Measurements from ENCODE around the gene DBNL. TPM values are rescaled to one million over a fixed set of nuclear protein-coding genes. Genes with fewer than 3 reads are reported as not detected.

Gene DBNL
- total and polyA plus RNA-seq, 4 donors: 80.1 to 105 (median 93.8) TPM

DNA sequence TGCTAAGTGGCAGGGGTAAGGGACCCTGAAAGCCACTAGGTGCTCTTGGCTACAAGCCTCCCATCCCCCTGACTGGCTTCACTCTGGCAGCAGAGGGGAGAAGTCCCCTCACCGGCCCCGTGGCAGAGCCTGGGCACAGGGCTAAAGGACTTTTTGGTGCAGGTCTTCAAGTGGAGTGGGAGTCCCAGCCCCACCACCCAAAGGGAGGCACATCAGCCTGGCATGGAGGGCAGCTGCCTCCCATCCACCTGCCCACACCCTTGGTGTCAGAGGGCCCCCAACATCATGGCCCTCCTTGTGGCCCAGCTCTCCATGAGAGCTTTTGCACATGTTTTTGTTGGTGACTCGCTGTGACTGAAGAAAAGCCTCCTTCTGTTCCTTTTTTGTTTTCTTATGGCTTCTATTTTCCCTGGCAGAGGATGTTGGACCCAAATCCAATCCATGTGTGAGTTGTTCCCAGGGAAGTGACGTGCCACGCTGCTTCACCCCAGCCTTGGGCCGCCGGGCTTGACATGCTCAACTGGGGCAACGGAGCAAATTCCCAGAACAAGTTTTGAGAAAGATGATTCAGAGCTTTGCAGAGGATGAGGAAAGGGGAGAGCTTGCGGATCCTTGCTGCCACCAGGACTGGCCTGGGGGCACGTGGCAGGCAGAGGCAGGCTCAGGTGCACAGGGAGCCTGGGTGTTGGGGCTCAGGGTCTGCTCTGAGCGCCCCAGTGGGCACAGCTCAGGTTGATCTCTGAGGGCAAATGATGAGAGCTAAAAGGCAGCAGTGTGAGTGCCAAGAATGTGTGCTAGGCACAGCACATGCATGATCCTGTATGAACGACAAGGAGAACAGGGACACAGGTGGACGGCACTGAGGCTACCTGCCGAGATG is 57.7 kb downstream of the DBNL start:
- no peaks in the 10 kb centered on the region for H3K9me3 ChIP-seq (ENCODE audit: control insufficient read depth, low read length)
- H3K36me3 ChIP-seq (ENCODE audit: control insufficient read depth in 1 of 2, insufficient read depth in 2 of 2, low read length in 1 of 2): no peaks in the 10 kb centered on the region

DNA sequence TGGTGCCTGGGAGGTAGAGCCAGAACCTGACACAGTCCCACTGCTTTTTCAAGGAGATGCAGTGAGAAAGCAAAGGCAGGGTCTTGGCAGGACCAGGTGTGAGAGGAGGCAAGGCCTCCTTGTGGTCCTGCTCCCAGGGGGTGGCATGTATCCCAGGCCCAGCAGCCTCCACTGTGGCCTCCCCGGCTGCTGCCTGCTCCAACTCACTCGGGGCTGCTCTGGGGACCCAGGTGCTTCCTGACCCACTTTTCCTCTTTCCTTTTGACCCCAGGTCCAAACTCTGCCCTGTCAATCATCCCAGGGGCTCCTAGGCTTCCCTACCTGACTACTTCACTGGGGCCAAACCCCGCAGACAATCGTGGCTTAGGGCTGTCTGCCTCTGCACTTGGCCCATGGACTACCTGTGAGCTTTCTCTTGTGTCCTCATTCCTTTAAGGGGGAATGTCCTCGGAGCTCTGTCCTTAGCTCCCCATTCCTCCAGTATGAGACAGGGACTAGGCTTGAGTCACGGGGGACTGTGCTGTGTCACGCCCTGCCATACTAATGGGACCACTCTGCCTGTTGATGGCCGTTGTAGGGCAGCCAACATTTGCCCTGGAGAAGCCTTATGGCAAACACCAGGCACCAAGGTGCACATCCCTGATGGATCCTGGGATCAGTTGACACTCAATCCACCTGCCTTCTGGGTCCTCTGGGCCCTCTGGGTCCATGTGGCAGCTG is 58.5 kb downstream of the DBNL start:
- peak in 1 of 2 donors; percentile 42 for DNase-seq
- no peak for ATAC-seq (ENCODE audit: low FRiP score)
- no peaks in the 10 kb centered on the region for H3K9me3 ChIP-seq (ENCODE audit: control insufficient read depth, low read length)
- peaks cover 0 to under 1% of the 10 kb centered on the region in 2 donors for H3K36me3 ChIP-seq (ENCODE audit: control insufficient read depth in 1 of 2, insufficient read depth in 2 of 2, low read length in 1 of 2)
- intact Hi-C loops (cut with DNase I): loop anchor here in 1 of 2 donors (1.0 kb wide), 1 partner anchor 15 kb away; no protein-coding TSS in a partner anchor
- no peak overlapping the region for H3K4me3 ChIP-seq (ENCODE audit: low read length in 2 of 2)
- peak overlapping the region; percentile 81 to 97 for H3K27ac ChIP-seq (ENCODE audit: low read depth in 1 of 2, low read length in 2 of 2)
- H3K27me3 ChIP-seq (ENCODE audit: control insufficient read depth in 1 of 2, insufficient read depth in 2 of 2, low read length in 1 of 2): no peaks in the 10 kb centered on the region
- H3K4me1 ChIP-seq (ENCODE audit: control insufficient read depth in 1 of 2, insufficient read depth in 2 of 2, low read length in 2 of 2): peaks cover 0 to 9% of the 10 kb centered on the region in 2 donors
- 51 to 54% methylated on average over 8 of the region's 8 CpGs for WGBS, 2 donors

More for the DNA sequence above, 57.7 kb downstream of the DBNL start:
- Histone ChIP-seq H3K4me3 (ENCODE audit: low read length in 2 of 2) (no peak overlapping the region), H3K27ac (ENCODE audit: low read depth in 1 of 2, low read length in 2 of 2) (peak overlapping the region; percentile 81 to 97), H3K27me3 (ENCODE audit: control insufficient read depth in 1 of 2, insufficient read depth in 2 of 2, low read length in 1 of 2) (no peaks in the 10 kb centered on the region), H3K4me1 (ENCODE audit: control insufficient read depth in 1 of 2, insufficient read depth in 2 of 2, low read length in 2 of 2) (peaks cover 0 to 9% of the 10 kb centered on the region in 2 donors)
- WGBS, 2 donors: 14 to 23% methylated on average over 14 of the region's 14 CpGs
- intact Hi-C loops (cut with DNase I): loop anchor here in 1 of 2 donors (1.0 kb wide), 1 partner anchor 14 kb away; no protein-coding TSS in a partner anchor
- peak; percentile 93 for DNase-seq
- peak; percentile 63 for ATAC-seq (ENCODE audit: low FRiP score)

DNA sequence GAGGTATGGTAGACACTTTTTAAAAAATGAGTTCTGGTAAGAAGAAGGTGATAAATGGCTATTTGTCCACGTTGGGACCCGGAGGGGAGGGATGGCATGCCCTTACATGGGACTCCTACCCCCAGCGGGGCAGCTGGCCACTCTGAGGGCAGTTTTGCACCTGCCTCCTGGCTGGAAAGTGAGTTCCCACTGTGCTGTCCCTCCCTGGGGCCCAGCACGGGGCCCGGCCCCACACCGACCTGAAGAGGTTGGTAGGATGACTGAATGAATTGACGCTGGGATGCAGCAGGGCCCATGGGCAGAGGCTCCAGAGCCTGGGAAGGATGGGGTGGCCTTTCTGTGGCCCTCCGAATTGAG is 59.0 kb downstream of the DBNL start:
- H3K9me3 ChIP-seq (ENCODE audit: control insufficient read depth, low read length): no peaks in the 10 kb centered on the region
- peaks cover 0 to 2% of the 10 kb centered on the region in 2 donors for H3K36me3 ChIP-seq (ENCODE audit: control insufficient read depth in 1 of 2, insufficient read depth in 2 of 2, low read length in 1 of 2)
- peaks cover 0 to 9% of the 10 kb centered on the region in 2 donors for H3K4me1 ChIP-seq (ENCODE audit: control insufficient read depth in 1 of 2, insufficient read depth in 2 of 2, low read length in 2 of 2)
- 68 to 70% methylated on average over 8 of the region's 8 CpGs for WGBS, 2 donors
- peak in 1 of 2 donors; percentile 48 for DNase-seq
- ATAC-seq (ENCODE audit: low FRiP score): no peak
- peak overlapping the region; percentile 81 to 97 for H3K27ac ChIP-seq (ENCODE audit: low read depth in 1 of 2, low read length in 2 of 2)
- no peak overlapping the region for H3K4me3 ChIP-seq (ENCODE audit: low read length in 2 of 2)
- no peaks in the 10 kb centered on the region for H3K27me3 ChIP-seq (ENCODE audit: control insufficient read depth in 1 of 2, insufficient read depth in 2 of 2, low read length in 1 of 2)
- intact Hi-C loops (cut with DNase I): no loop called here

DNA sequence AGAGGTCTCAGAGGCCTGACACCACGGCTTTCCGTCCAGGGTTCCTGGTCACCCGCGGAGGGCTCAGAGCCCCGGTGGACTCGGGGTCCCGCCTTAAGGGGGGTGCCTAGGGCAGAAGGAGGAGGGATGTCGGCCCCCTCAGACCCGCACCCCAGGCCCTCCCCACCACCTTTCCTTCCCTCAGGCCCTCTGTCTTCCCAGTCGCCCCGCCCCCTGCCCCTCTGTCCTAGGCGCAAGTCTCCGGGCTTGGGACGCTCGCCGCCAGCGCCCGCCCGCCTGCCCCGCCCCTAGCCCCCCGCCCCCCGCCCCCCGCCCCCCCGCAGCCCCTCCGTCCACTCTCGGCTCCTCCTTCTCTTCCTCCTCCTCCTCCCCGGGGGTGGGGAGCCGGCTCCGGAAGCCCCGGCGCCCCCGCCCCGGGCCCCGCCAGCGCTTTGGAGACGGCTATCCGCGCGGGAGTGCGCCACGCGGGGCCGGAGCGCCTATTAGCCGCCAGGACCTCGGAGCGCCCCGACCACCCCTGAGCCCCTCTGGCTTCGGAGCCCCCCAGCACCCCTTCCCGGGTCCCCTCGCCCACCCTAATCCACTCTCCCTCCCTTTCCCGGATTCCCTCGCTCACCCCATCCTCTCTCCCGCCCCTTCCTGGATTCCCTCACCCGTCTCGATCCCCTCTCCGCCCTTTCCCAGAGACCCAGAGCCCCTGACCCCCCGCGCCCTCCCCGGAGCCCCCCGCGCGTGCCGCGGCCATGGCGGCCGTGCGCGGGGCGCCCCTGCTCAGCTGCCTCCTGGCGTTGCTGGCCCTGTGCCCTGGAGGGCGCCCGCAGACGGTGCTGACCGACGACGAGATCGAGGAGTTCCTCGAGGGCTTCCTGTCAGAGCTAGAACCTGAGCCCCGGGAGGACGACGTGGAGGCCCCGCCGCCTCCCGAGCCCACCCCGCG is 59.7 kb downstream of the DBNL start, which contains the start of gene AEBP1:
AEBP1 (plus strand) TSS at position 423 of the 937 bp plus-strand sequence; CDS start at position 744, 321 bp downstream.
- intact Hi-C loops (cut with DNase I): no loop called here
- H3K4me1 ChIP-seq (ENCODE audit: control insufficient read depth in 1 of 2, insufficient read depth in 2 of 2, low read length in 2 of 2): peaks cover 0 to 9% of the 10 kb centered on the region in 2 donors
- peak; percentile 74 to 83 for DNase-seq

DNA sequence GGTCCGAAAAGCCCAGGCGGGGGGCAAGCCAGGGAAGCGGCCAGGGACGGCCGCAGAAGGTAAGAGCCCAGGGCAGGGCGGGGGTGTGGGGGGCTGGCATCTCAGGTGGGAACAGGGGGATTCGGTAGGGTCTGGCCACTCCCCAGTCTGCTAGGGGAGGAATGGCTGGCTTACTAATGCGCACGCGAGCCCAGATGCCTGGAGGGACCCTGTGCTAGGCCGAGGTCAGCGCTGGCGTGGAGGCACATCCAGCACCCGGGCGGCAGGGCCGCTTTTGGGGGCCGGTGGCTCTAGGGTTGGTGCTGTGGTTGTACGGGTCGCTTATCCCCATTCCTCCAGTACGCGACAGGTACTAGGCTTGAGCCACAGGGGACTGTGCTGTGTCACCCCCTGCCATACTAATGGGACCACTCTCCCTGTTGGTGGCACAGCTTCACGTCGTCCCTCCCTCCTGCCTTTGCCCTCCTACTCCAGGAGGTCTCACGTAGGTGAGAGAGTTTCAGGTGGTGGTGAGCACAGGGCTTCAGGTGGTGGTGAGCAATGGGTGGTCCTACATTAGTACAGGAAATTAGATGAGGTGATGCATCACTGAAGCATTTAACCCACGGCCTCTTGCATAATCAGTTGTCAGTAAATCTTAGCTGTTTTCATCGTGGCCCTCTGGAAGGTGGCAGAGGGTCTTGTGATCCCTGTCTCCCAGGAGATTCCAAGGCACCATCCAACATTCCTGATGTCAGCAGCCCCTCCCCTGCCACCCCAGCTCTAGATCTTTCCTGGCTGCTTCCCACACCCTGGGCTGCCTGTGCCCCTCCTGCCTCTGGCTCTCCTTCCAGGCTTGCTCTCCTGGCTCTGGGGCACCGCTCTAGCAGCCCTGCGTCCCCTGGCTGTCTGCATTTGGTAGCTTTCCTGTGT is 60.6 kb downstream of the DBNL start:
- H3K4me3 ChIP-seq (ENCODE audit: low read length in 2 of 2): peak overlapping the region; percentile 47 to 80
- H3K9me3 ChIP-seq (ENCODE audit: control insufficient read depth, low read length): no peaks in the 10 kb centered on the region
- H3K27me3 ChIP-seq (ENCODE audit: control insufficient read depth in 1 of 2, insufficient read depth in 2 of 2, low read length in 1 of 2): no peaks in the 10 kb centered on the region
- DNase-seq (peak; percentile 76 to 87), ATAC-seq (ENCODE audit: low FRiP score) (peak; percentile 46)
- intact Hi-C loops (cut with DNase I): loop anchor here in 1 of 2 donors (5.0 kb wide), 1 partner anchor 33 kb away; no protein-coding TSS in a partner anchor
- peaks cover 0 to 4% of the 10 kb centered on the region in 2 donors for H3K36me3 ChIP-seq (ENCODE audit: control insufficient read depth in 1 of 2, insufficient read depth in 2 of 2, low read length in 1 of 2)
- peaks cover 0 to 9% of the 10 kb centered on the region in 2 donors for H3K4me1 ChIP-seq (ENCODE audit: control insufficient read depth in 1 of 2, insufficient read depth in 2 of 2, low read length in 2 of 2)
- WGBS, 2 donors: 3 to 7% methylated on average over 20 to 28 of the region's 28 CpGs
- H3K27ac ChIP-seq (ENCODE audit: low read depth in 1 of 2, low read length in 2 of 2): peak overlapping the region; percentile 89 to 97

More for the DNA sequence above, 59.7 kb downstream of the DBNL start, which contains the start of gene AEBP1:
- peak; percentile 0 for ATAC-seq (ENCODE audit: low FRiP score)
- Histone ChIP-seq H3K9me3 (ENCODE audit: control insufficient read depth, low read length) (no peaks in the 10 kb centered on the region), H3K27me3 (ENCODE audit: control insufficient read depth in 1 of 2, insufficient read depth in 2 of 2, low read length in 1 of 2) (no peaks in the 10 kb centered on the region), H3K27ac (ENCODE audit: low read depth in 1 of 2, low read length in 2 of 2) (peak within 1 kb of the TSS; percentile 89 to 97), H3K36me3 (ENCODE audit: control insufficient read depth in 1 of 2, insufficient read depth in 2 of 2, low read length in 1 of 2) (peaks cover 0 to 4% of the 10 kb centered on the region in 2 donors), H3K4me3 (ENCODE audit: low read length in 2 of 2) (peak within 1 kb of the TSS; percentile 47 to 80)
- WGBS, 2 donors: 4 to 6% methylated on average over 46 to 87 of the region's 87 CpGs

DNA sequence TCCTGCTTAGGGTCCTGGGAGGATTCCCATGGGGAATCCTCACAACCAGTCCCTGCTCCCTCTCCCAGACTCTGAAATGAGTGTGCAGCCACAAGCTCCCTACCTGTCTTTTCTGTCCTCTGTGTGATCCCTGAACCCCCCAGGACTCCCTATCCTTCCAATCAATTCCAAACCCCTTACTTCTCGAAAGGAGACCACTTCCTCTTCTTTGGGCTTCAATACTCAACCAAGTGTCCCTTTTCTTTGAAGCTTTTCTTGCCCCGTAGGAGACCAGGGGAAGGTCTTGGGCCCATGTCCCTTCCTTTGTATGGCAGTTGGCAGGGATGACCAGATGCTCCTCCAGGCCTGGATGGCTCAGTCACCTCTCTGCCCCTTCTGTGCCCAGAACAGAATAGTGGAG is 61.3 kb downstream of the DBNL start:
- ATAC-seq (ENCODE audit: low FRiP score) (no peak), DNase-seq (no peak)
- Histone ChIP-seq H3K36me3 (ENCODE audit: control insufficient read depth in 1 of 2, insufficient read depth in 2 of 2, low read length in 1 of 2) (peaks cover 0 to 9% of the 10 kb centered on the region in 2 donors), H3K4me1 (ENCODE audit: control insufficient read depth in 1 of 2, insufficient read depth in 2 of 2, low read length in 2 of 2) (peaks cover 0 to 9% of the 10 kb centered on the region in 2 donors), H3K4me3 (ENCODE audit: low read length in 2 of 2) (peak overlapping the region; percentile 4 to 80), H3K27ac (ENCODE audit: low read depth in 1 of 2, low read length in 2 of 2) (peak overlapping the region; percentile 44 to 89), H3K9me3 (ENCODE audit: control insufficient read depth, low read length) (no peaks in the 10 kb centered on the region), H3K27me3 (ENCODE audit: control insufficient read depth in 1 of 2, insufficient read depth in 2 of 2, low read length in 1 of 2) (no peaks in the 10 kb centered on the region)
- 11 to 17% methylated on average over 2 of the region's 2 CpGs for WGBS, 2 donors
- intact Hi-C loops (cut with DNase I): loop anchor here (2.0 to 5.0 kb wide), 2 partner anchors 27 to 34 kb away; no protein-coding TSS in a partner anchor

DNA sequence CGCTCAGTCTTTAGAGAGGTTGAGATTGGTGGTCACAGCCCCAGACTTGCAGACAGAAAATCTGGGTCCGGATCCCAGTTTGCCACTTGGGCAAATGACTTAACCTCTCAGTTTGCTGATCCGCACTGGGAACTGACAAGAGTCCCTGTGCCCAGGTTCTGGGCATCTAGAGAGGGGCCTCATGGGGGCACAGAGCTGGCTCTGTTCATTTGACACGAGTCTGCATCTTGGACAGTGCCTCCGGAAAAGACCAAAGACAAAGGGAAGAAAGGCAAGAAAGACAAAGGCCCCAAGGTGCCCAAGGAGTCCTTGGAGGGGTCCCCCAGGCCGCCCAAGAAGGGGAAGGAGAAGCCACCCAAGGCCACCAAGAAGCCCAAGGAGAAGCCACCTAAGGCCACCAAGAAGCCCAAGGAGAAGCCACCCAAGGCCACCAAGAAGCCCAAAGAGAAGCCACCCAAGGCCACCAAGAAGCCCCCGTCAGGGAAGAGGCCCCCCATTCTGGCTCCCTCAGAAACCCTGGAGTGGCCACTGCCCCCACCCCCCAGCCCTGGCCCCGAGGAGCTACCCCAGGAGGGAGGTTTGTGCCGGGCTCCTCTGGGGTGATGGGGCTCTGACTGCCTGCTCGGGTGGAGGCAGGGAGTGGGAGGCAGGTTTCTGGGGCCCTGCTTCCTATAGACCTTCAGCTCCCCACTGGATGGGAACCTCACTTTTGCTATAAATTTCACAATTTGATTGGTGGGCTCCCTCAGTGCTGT is 62.0 kb downstream of the DBNL start:
- H3K4me1 ChIP-seq (ENCODE audit: control insufficient read depth in 1 of 2, insufficient read depth in 2 of 2, low read length in 2 of 2): peaks cover 0 to 9% of the 10 kb centered on the region in 2 donors
- H3K36me3 ChIP-seq (ENCODE audit: control insufficient read depth in 1 of 2, insufficient read depth in 2 of 2, low read length in 1 of 2): peaks cover 0 to 11% of the 10 kb centered on the region in 2 donors
- H3K4me3 ChIP-seq (ENCODE audit: low read length in 2 of 2): peak overlapping the region in 1 of 2 donors; percentile 80
- H3K9me3 ChIP-seq (ENCODE audit: control insufficient read depth, low read length): no peaks in the 10 kb centered on the region
- ATAC-seq (ENCODE audit: low FRiP score): no peak
- intact Hi-C loops (cut with DNase I): loop anchor here (2.0 to 5.0 kb wide), 2 partner anchors 28 to 34 kb away; no protein-coding TSS in a partner anchor
- no peaks in the 10 kb centered on the region for H3K27me3 ChIP-seq (ENCODE audit: control insufficient read depth in 1 of 2, insufficient read depth in 2 of 2, low read length in 1 of 2)
- peak overlapping the region; percentile 69 to 89 for H3K27ac ChIP-seq (ENCODE audit: low read depth in 1 of 2, low read length in 2 of 2)
- DNase-seq: peak in 1 of 2 donors; percentile 44
- WGBS, 2 donors: 69 to 70% methylated on average over 10 of the region's 10 CpGs

Measured in aorta (tissue), 5 donors.